H1 (cell line): ENCODE results near the gene FIZ1. TPM values are rescaled to one million over a fixed set of nuclear protein-coding genes. Genes with fewer than 3 reads are reported as not detected.

ENCODE experiments used
- CTCF ChIA-PET: fragments of 300-600 bp; sonication (Branson Sonifier 250); formaldehyde crosslinking; loops from one replicate; lab custom pipeline; 2021; ENCODE audit not compliant: partially characterized antibody; lab: Charles Lee
- POLR2A ChIA-PET: fragments of 300-600 bp; sonication (Branson Sonifier 250); formaldehyde crosslinking; loops from one replicate; lab custom pipeline; 2021; ENCODE audit warnings: inconsistent platforms; ENCODE audit not compliant: partially characterized antibody; lab: Charles Lee
- DNase-seq, 2 experiments: peaks; one replicate each; pipeline versions ENCODE4 v3.0.0 to v3.0.0-alpha.2; 2010 to 2022; ENCODE audit warnings: low spot score in 2 of 2, low read depth in 1 of 2, mixed read lengths in 1 of 2
- FAIRE-seq: peaks from 2 replicates; lab custom pipeline; 2011; peaks lifted over from hg19 to GRCh38; lab: Jason Lieb, UNC
- H2AFZ ChIP-seq: 2 replicates; pipeline ENCODE4 v1.8.1; 2012; ENCODE audit warnings: low read length, inconsistent platforms
- H2AK5ac ChIP-seq: 2 replicates; pipeline ENCODE4 v1.6.1; 2013; ENCODE audit warnings: low read depth, low read length
- H2BK120ac ChIP-seq: replicated peaks from 2 replicates; pipeline ENCODE3; 2013; ENCODE audit warnings: low read depth, low read length, inconsistent platforms
- H2BK12ac ChIP-seq: 2 replicates; pipeline ENCODE4 v1.6.1; 2013; ENCODE audit warnings: low read depth, low read length
- H2BK15ac ChIP-seq: 2 replicates; pipeline ENCODE4 v1.6.1; 2013; ENCODE audit warnings: low read length
- H2BK20ac ChIP-seq: 2 replicates; pipeline ENCODE4 v1.6.1; 2013; ENCODE audit warnings: low read length
- H2BK5ac ChIP-seq: 2 replicates; pipeline ENCODE4 v1.6.1; 2013; ENCODE audit warnings: low read depth, low read length
- H3K14ac ChIP-seq: 2 replicates; pipeline ENCODE4 v1.6.1; 2013; ENCODE audit warnings: inconsistent platforms; ENCODE audit not compliant: insufficient read length
- H3K18ac ChIP-seq: 2 replicates; pipeline ENCODE4 v1.6.1; 2013; ENCODE audit warnings: low read length; ENCODE audit errors: extremely low read depth
- H3K23ac ChIP-seq: 2 replicates; pipeline ENCODE4 v1.6.1; 2013; ENCODE audit warnings: inconsistent platforms; ENCODE audit not compliant: insufficient read length
- H3K23me2 ChIP-seq: 2 replicates; pipeline ENCODE4 v1.6.1; 2013; ENCODE audit warnings: low read depth, low read length
- H3K27ac ChIP-seq: 2 replicates; pipeline ENCODE4 v1.6.1; 2011; ENCODE audit warnings: low read depth, low read length, inconsistent platforms
- H3K27me3 ChIP-seq, 4 experiments: replicated peaks in 1 of 4; 1 replicate in 1 of 4; 2 replicates in 3 of 4; pipeline versions ENCODE4 v1.6.1 to v1.8.1; 2011 to 2013; ENCODE audit warnings: low read length in 3 of 4, mild to moderate bottlenecking in 3 of 4, inconsistent platforms in 2 of 4, mixed read lengths in 2 of 4, moderate library complexity in 1 of 4; ENCODE audit not compliant: control insufficient read depth in 3 of 4, insufficient read depth in 3 of 4; ENCODE audit errors: extremely low read depth in 1 of 4
- H3K36me3 ChIP-seq, 4 experiments: 2 replicates each; pipeline versions ENCODE4 v1.6.1 to v1.8.1; 2011 to 2013; ENCODE audit warnings: mild to moderate bottlenecking in 4 of 4, low read length in 3 of 4, moderate library complexity in 2 of 4, control low read depth in 1 of 4, inconsistent platforms in 1 of 4; ENCODE audit not compliant: insufficient read depth in 4 of 4, control insufficient read depth in 2 of 4
- H3K4ac ChIP-seq: replicated peaks from 2 replicates; pipeline ENCODE3; 2013; ENCODE audit warnings: low read length, low read depth, mixed read lengths, inconsistent platforms; ENCODE audit not compliant: insufficient read length
- H3K4me1 ChIP-seq, 4 experiments: replicated peaks in 1 of 4; 1 replicate in 1 of 4; 2 replicates in 3 of 4; pipeline versions ENCODE4 v1.6.1 to v1.8.1; 2011 to 2013; ENCODE audit warnings: low read length in 3 of 4, inconsistent platforms in 2 of 4, mixed read lengths in 1 of 4; ENCODE audit not compliant: insufficient read depth in 4 of 4, control insufficient read depth in 3 of 4
- H3K4me2 ChIP-seq, 2 experiments: 2 replicates each; pipeline versions ENCODE4 v1.6.1 to v1.8.1; 2011 to 2013; ENCODE audit warnings: low read depth in 2 of 2, low read length in 2 of 2, control low read depth in 1 of 2, inconsistent platforms in 1 of 2, mild to moderate bottlenecking in 1 of 2; ENCODE audit not compliant: insufficient read depth in 1 of 2
- H3K4me3 ChIP-seq, 4 experiments: fragments of 200-600, 300-600 bp in 1 of 4; sonication (generic), shearing (Covaris generic), sonication (Bioruptor Twin) in 1 of 4; 2 replicates each; pipeline versions ENCODE4 v1.5.1 to v1.8.1; 2011 to 2016; ENCODE audit warnings: low read length in 4 of 4, low read depth in 3 of 4, control low read depth in 2 of 4, inconsistent platforms in 2 of 4, mild to moderate bottlenecking in 2 of 4, mixed read lengths in 1 of 4, moderate library complexity in 1 of 4; ENCODE audit not compliant: insufficient read depth in 2 of 4; ENCODE audit errors: extremely low read depth in 1 of 4
- H3K56ac ChIP-seq: replicated peaks from 2 replicates; pipeline ENCODE3; 2013; ENCODE audit warnings: low read depth, mild to moderate bottlenecking, mixed read lengths, low read length, inconsistent platforms; ENCODE audit not compliant: insufficient read length
- H3K79me1 ChIP-seq: 2 replicates; pipeline ENCODE4 v1.6.1; 2013; ENCODE audit warnings: low read depth, low read length, control low read depth
- H3K79me2 ChIP-seq, 2 experiments: 2 replicates each; pipeline versions ENCODE4 v1.6.1 to v1.8.1; 2012 to 2013; ENCODE audit warnings: low read length in 2 of 2, mild to moderate bottlenecking in 2 of 2, inconsistent platforms in 1 of 2; ENCODE audit not compliant: insufficient read depth in 2 of 2, control insufficient read depth in 1 of 2
- H3K9ac ChIP-seq, 4 experiments: replicated peaks in 1 of 4; 1 replicate in 1 of 4; 2 replicates in 3 of 4; pipeline versions ENCODE4 v1.6.1 to v1.8.1; 2011 to 2013; ENCODE audit warnings: low read depth in 3 of 4, low read length in 3 of 4, control low read depth in 2 of 4, mild to moderate bottlenecking in 2 of 4, moderate library complexity in 2 of 4, inconsistent platforms in 1 of 4; ENCODE audit errors: extremely low read depth in 1 of 4
- H3K9me3 ChIP-seq, 2 experiments: 2 replicates each; pipeline versions ENCODE4 v1.6.1 to v1.8.1; 2012 to 2013; ENCODE audit warnings: mild to moderate bottlenecking in 2 of 2, moderate library complexity in 2 of 2, control low read depth in 1 of 2, inconsistent platforms in 1 of 2, low read depth in 1 of 2, low read length in 1 of 2, mixed read lengths in 1 of 2; ENCODE audit not compliant: insufficient read depth in 2 of 2
- H4K20me1 ChIP-seq, 2 experiments: replicated peaks in 1 of 2; 2 replicates each; pipeline versions ENCODE3 to v1.8.1; 2011 to 2013; ENCODE audit warnings: inconsistent platforms in 2 of 2, low read length in 2 of 2, mild to moderate bottlenecking in 1 of 2; ENCODE audit not compliant: insufficient read depth in 2 of 2, control insufficient read depth in 1 of 2
- H4K5ac ChIP-seq: 2 replicates; pipeline ENCODE4 v1.6.1; 2013; ENCODE audit warnings: low read length, low read depth, mixed read lengths, inconsistent platforms; ENCODE audit not compliant: insufficient read length
- H4K8ac ChIP-seq: 2 replicates; pipeline ENCODE4 v1.8.0; 2013; ENCODE audit warnings: mild to moderate bottlenecking, moderate library complexity, low read length, inconsistent platforms; ENCODE audit not compliant: insufficient read depth; ENCODE audit errors: extremely low read depth
- H4K91ac ChIP-seq: replicated peaks from 2 replicates; pipeline ENCODE3; 2013; ENCODE audit warnings: low read length, mixed read lengths, inconsistent platforms; ENCODE audit not compliant: insufficient read length
- BCL11A ChIP-seq, 2 experiments: IDR thresholded peaks; one replicate each; pipeline ENCODE4 v1.6.1; 2011; ENCODE audit warnings: low read depth in 2 of 2, low read length in 2 of 2, mild to moderate bottlenecking in 2 of 2
- CBX5 ChIP-seq: fragments of 300-800, 300-1000 bp; sonication (generic); IDR thresholded peaks from 2 replicates; pipeline ENCODE4 v1.7.1; 2016; ENCODE audit warnings: antibody characterized with exemption, low read length, low read depth
- EP300 ChIP-seq, 2 experiments: IDR thresholded peaks; 1 replicate in 1 of 2; 2 replicates in 1 of 2; pipeline ENCODE4 v1.6.1; 2011 to 2012; ENCODE audit warnings: low read depth in 2 of 2, low read length in 2 of 2, mild to moderate bottlenecking in 2 of 2, borderline replicate concordance in 1 of 2, inconsistent platforms in 1 of 2, moderate library complexity in 1 of 2
- HDAC6 ChIP-seq: IDR thresholded peaks from one replicate; pipeline ENCODE4 v1.7.1; 2012; ENCODE audit warnings: low read depth, mild to moderate bottlenecking, inconsistent platforms, low read length, moderate library complexity
- JUN ChIP-seq: IDR thresholded peaks from 2 replicates; pipeline ENCODE4 v1.6.1; 2011; ENCODE audit warnings: low read depth, mild to moderate bottlenecking, improper control_type of control experiment, low read length
- KDM5A ChIP-seq: fragments of 200-600 bp; IDR thresholded peaks from 2 replicates; pipeline ENCODE4 v1.7.1; 2012; ENCODE audit warnings: mild to moderate bottlenecking, low read length, inconsistent platforms, mixed read lengths
- NANOG ChIP-seq: IDR thresholded peaks from 2 replicates; pipeline ENCODE4 v1.6.1; 2011; ENCODE audit warnings: low read length, low read depth, mild to moderate bottlenecking, inconsistent platforms; ENCODE audit not compliant: insufficient read depth, poor library complexity, severe bottlenecking
- NRF1 ChIP-seq: IDR thresholded peaks from 2 replicates; pipeline ENCODE4 v1.6.1; 2011; ENCODE audit warnings: mild to moderate bottlenecking, low read depth, low read length, improper control_type of control experiment
- POLR2A ChIP-seq, 2 experiments: IDR thresholded peaks; 1 replicate in 1 of 2; 2 replicates in 1 of 2; pipeline ENCODE4 v1.6.1; 2011; ENCODE audit warnings: low read depth in 2 of 2, low read length in 2 of 2, mild to moderate bottlenecking in 2 of 2; ENCODE audit errors: control extremely low read depth in 1 of 2
- SIN3A ChIP-seq, 2 experiments: IDR thresholded peaks in 1 of 2; conservative IDR thresholded peaks in 1 of 2; 2 replicates each; pipeline ENCODE4 v1.6.1; 2011 to 2012; ENCODE audit warnings: low read length in 2 of 2, improper control_type of control experiment in 1 of 2, low read depth in 1 of 2, mild to moderate bottlenecking in 1 of 2
- WGBS, 2 experiments: shearing (Covaris generic) in 1 of 2; methylation state at CpG; one replicate each; pipeline versions ENCODE4 v1.1.6 to v1.1.7; 2013 to 2015; ENCODE audit warnings: low lambda C conversion rate in 2 of 2, mixed read lengths in 2 of 2, inconsistent platforms in 1 of 2, low coverage in 1 of 2, missing lambda C conversion rate in 1 of 2; ENCODE audit not compliant: insufficient replicate concordance in 2 of 2, insufficient coverage in 1 of 2, insufficient read length in 1 of 2; ENCODE audit errors: extremely low coverage in 1 of 2, missing lambda C conversion rate in 1 of 2; 5-methylcytosine and 5-hydroxymethylcytosine counted together
- polyA plus RNA-seq, 7 experiments: library from polyadenylated mRNA; depleted of rRNA in 3 of 7; stranded (reverse) in 5 of 7; unstranded in 2 of 7; fragments of >200 nt in 5 of 7; fragments of 200-250 nt in 2 of 7; gene quantifications; 1 replicate in 5 of 7; 2 replicates in 1 of 7; 4 replicates in 1 of 7; pipeline versions ENCODE4 v1.2.1 to v1.2.3, GENCODE V29; 2011 to 2013; ENCODE audit warnings: missing spikeins in 2 of 7, mixed read lengths in 2 of 7
- total RNA-seq: library from RNA; stranded (reverse); fragmentation: NEBNext Ultra II Directional; extraction: Animal tissue kit (Norgen Biotek cat#: 25700); gene quantifications from 2 replicates; pipeline ENCODE4 v1.2.1, GENCODE V29; 2021
- TF ChIP-seq, protein P1 (sequence below): IDR thresholded peaks from 2 replicates; pipeline ENCODE4 v1.6.1; 2011; ENCODE audit warnings: low read depth, mild to moderate bottlenecking, low read length; ENCODE audit not compliant: insufficient read depth

Gene FIZ1
- total and polyA plus RNA-seq, 2 of the 8 experiments (the other 6 are each of a cell fraction or from before 2014, with no cell fraction given) = 9.1 to 18.5 TPM

DNA sequence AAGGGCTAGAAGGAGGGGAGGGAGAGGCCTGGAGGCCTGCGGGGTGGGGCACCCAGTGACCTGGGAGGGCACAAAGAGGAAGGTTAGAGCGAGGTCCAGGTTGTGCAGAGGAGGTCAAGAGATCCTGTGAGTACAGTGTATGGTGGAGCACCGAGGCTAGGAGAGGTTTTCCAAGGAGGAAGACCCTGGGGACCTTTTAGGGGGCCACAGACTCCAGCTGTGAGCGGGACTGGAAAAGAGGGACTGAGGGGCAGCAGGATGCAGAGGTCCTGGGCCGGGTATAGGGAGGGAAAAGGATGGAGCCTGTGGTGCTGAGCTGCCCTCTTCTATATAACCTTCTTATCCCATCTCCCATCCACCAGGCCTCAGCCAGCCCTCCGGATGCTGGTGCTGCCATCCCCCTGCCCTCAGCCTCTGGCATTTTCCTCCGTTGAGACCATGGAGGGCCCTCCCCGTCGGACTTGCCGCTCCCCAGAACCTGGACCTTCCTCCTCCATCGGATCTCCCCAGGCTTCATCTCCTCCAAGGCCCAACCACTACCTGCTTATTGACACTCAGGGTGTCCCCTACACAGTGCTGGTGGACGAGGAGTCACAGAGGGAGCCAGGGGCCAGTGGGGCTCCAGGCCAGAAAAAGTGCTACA is 45.0 kb upstream of the FIZ1 start:
- no peak overlapping the region for H2BK15ac ChIP-seq
- H2BK20ac ChIP-seq = no peak overlapping the region
- H3K4me2 ChIP-seq = peak overlapping the region; percentile 90 to 99
- peak overlapping the region; percentile 59 for H4K8ac ChIP-seq
- H2AK5ac ChIP-seq = no peak overlapping the region
- peaks cover 0 to 22% (median 12%) of the 10 kb centered on the region in 4 experiments; a peak in 6 of 7 replicates for H3K4me1 ChIP-seq
- H3K79me2 ChIP-seq = peaks cover 4 to 21% of the 10 kb centered on the region in 2 experiments; a peak in 3 of 4 replicates
- H2BK120ac ChIP-seq = no peak overlapping the region
- H4K5ac ChIP-seq = no peak overlapping the region
- H3K56ac ChIP-seq = peak overlapping the region; percentile 90
- FAIRE-seq (no peak), DNase-seq (no peak)
- H3K23me2 ChIP-seq = peaks cover 36% of the 10 kb centered on the region
- H3K27ac ChIP-seq = peak overlapping the region; percentile 48
- peaks cover 7 to 13% (median 10%) of the 10 kb centered on the region in 4 experiments for H3K36me3 ChIP-seq
- peak overlapping the region; percentile 91 for H3K4ac ChIP-seq
- H3K18ac ChIP-seq = peak overlapping the region; percentile 48; the same call in 1 of the 2 replicates
- CTCF ChIA-PET = interaction anchor here (4.0 to 6.9 kb wide), 3 partner anchors 7 to 13 kb away, joined by 18 to 56 read pairs (median 30); no protein-coding TSS in a partner anchor
- WGBS, 2 experiments = 58% methylated on average over 11 of the region's 12 CpGs; no CpG with 5 or more reads in 1 of the 2 experiments
- H2BK12ac ChIP-seq = no peak overlapping the region
- POLR2A ChIA-PET = interaction anchor here (0.6 to 9.2 kb wide), 5 partner anchors 9 to 1195 kb away, joined by 3 to 96 read pairs (median 3); partner anchors contain the start of gene LENG8
- H2AFZ ChIP-seq = no peak overlapping the region
- no peaks in the 10 kb centered on the region for H3K27me3 ChIP-seq
- peak overlapping the region; percentile 52 to 88 (median 75) for H3K9ac ChIP-seq
- H4K91ac ChIP-seq = no peak overlapping the region
- H3K4me3 ChIP-seq = peak overlapping the region; percentile 74 to 98 (median 88)
- H4K20me1 ChIP-seq = peaks cover 0 to 5% of the 10 kb centered on the region in 2 experiments
- H3K23ac ChIP-seq = no peak overlapping the region
- peaks cover 11% of the 10 kb centered on the region for H3K79me1 ChIP-seq
- 0 out of 2 replicates have a peak overlapping the region, but pooled peaks have one; percentile 35 for H2BK5ac ChIP-seq
- no peaks in the 10 kb centered on the region; a peak in 1 of 4 replicates for H3K9me3 ChIP-seq
- H3K14ac ChIP-seq = no peak overlapping the region
- TF ChIP-seq NANOG (no peak), NRF1 (no peak), KDM5A (no peak), HDAC6 (no peak), EP300 (IDR thresholded peaks at IDR 0.05; ENCODE audit: borderline replicate concordance in 1 of 2, low read depth in 2 of 2, low read length in 2 of 2) (no peak), POLR2A (IDR thresholded peaks at IDR 0.05; ENCODE audit: control extremely low read depth in 1 of 2, low read depth in 2 of 2, low read length in 2 of 2) (no peak), CBX5 (no peak), SIN3A (conservative IDR thresholded peaks at IDR 0.05 in 1 of 2, IDR thresholded peaks at IDR 0.05 in 1 of 2; ENCODE audit: low read depth in 1 of 2, low read length in 2 of 2) (no peak), BCL11A (IDR thresholded peaks at IDR 0.05; ENCODE audit: low read depth in 2 of 2, low read length in 2 of 2) (no peak), JUN (no peak)
- TF ChIP-seq, protein P1, sequence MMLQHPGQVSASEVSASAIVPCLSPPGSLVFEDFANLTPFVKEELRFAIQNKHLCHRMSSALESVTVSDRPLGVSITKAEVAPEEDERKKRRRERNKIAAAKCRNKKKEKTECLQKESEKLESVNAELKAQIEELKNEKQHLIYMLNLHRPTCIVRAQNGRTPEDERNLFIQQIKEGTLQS = no peak
